Activated effector memory CD4-positive, alpha-beta T cell treated with Interleukin-2 at 50 U/mL for 16 hours (primary cell): ENCODE data around the gene MYOZ2.

Source experiments
- DNase-seq: peaks from one replicate; pipeline ENCODE4 v3.0.0-alpha.2; 2020

Gene MYOZ2

GRCh38 chr4:119135721-119136121, at the start of gene MYOZ2:
Gene MYOZ2, plus strand, starts transcription at chr4:119135832. Its CDS starts 694 bp downstream, at chr4:119136526.
- no peak for DNase-seq

- DNase-seq, result no peak
Observed at GRCh38 chr4:119087121-119087520, 48.5 kb upstream of the MYOZ2 start.

- DNase-seq, result no peak
Observed at GRCh38 chr4:119087656-119088055, 48.0 kb upstream of the MYOZ2 start.

GRCh38 chr4:119093042-119093827, 42.4 kb upstream of the MYOZ2 start:
- no peak for DNase-seq

- no peak for DNase-seq
Observed at GRCh38 chr4:119097282-119097900, 38.2 kb upstream of the MYOZ2 start.

GRCh38 chr4:119098306-119098705, 37.3 kb upstream of the MYOZ2 start:
- no peak for DNase-seq

- DNase-seq, result no peak
Observed at GRCh38 chr4:119099227-119099810, 36.3 kb upstream of the MYOZ2 start.

- DNase-seq, result no peak
Observed at GRCh38 chr4:119100655-119101054, 35.0 kb upstream of the MYOZ2 start.

GRCh38 chr4:119103263-119103662, 32.4 kb upstream of the MYOZ2 start:
- no peak for DNase-seq

- no peak for DNase-seq
Observed at GRCh38 chr4:119104644-119105273, 30.9 kb upstream of the MYOZ2 start.

- DNase-seq, result no peak
Observed at GRCh38 chr4:119105605-119106004, 30.0 kb upstream of the MYOZ2 start.

- no peak for DNase-seq
Observed at GRCh38 chr4:119106036-119107000, 29.3 kb upstream of the MYOZ2 start.

- no peak for DNase-seq
Observed at GRCh38 chr4:119110121-119110520, 25.5 kb upstream of the MYOZ2 start.

- DNase-seq, result no peak
Observed at GRCh38 chr4:119111296-119111695, 24.3 kb upstream of the MYOZ2 start.

- DNase-seq, result no peak
Observed at GRCh38 chr4:119113033-119113655, 22.5 kb upstream of the MYOZ2 start.

- no peak for DNase-seq
Observed at GRCh38 chr4:119116021-119116420, 19.6 kb upstream of the MYOZ2 start.

- DNase-seq, result no peak
Observed at GRCh38 chr4:119116925-119117900, 18.4 kb upstream of the MYOZ2 start.

GRCh38 chr4:119118397-119118796, 17.2 kb upstream of the MYOZ2 start:
- DNase-seq, result no peak

GRCh38 chr4:119124352-119124751, 11.3 kb upstream of the MYOZ2 start:
- DNase-seq, result no peak

- DNase-seq, result no peak
Observed at GRCh38 chr4:119125931-119126330, 9.7 kb upstream of the MYOZ2 start.

GRCh38 chr4:119128148-119128547, 7.5 kb upstream of the MYOZ2 start:
- DNase-seq, result no peak
